Measurements from ENCODE around the gene DYRK4. TPM values are rescaled to one million over a fixed set of nuclear protein-coding genes. Genes with fewer than 3 reads are reported as not detected.
A peak's percentile ranks its signal among the peaks of the same experiment; 100 is the strongest.

The DYRK4 gene
- total RNA-seq, 3 donors from 2014 or later, result 18.6 to 38.0 (median 29.0) TPM

GRCh38 chr12:4643747-4644146 is 81.7 kb downstream of the DYRK4 start:
- intact Hi-C loops (cut with DNase I; ENCODE audit: low total_unique reads), result no loop called here
- DNase-seq (ENCODE audit: low spot score in 2 of 2), result no peak
- no peak for TF ChIP-seq POLR2AphosphoS5 (IDR thresholded peaks at IDR 0.05)
- TF ChIP-seq POLR2A (IDR thresholded peaks at IDR 0.05), result no peak
- no peak for TF ChIP-seq CTCF (IDR thresholded peaks at IDR 0.05)
- Histone ChIP-seq H3K4me1 (no peaks in the 10 kb centered on the region), H3K4me3 (no peak overlapping the region), H3K27me3 (no peaks in the 10 kb centered on the region), H3K36me3 (no peaks in the 10 kb centered on the region), H3K9me3 (no peaks in the 10 kb centered on the region), H3K27ac (no peak overlapping the region)

GRCh38 chr12:4645023-4645422 is 83.0 kb downstream of the DYRK4 start:
- TF ChIP-seq POLR2A (IDR thresholded peaks at IDR 0.05) (no peak), CTCF (IDR thresholded peaks at IDR 0.05) (no peak), POLR2AphosphoS5 (IDR thresholded peaks at IDR 0.05) (no peak)
- intact Hi-C loops (cut with DNase I; ENCODE audit: low total_unique reads), result loop anchor here (1.0 kb wide), 1 partner anchor 17 kb away; no protein-coding TSS in a partner anchor
- Histone ChIP-seq H3K9me3 (no peaks in the 10 kb centered on the region), H3K4me3 (no peak overlapping the region), H3K36me3 (no peaks in the 10 kb centered on the region), H3K27me3 (no peaks in the 10 kb centered on the region), H3K4me1 (peaks cover 0 to 5% of the 10 kb centered on the region in 2 donors), H3K27ac (no peak overlapping the region)
- DNase-seq (ENCODE audit: low spot score in 2 of 2), result no peak

GRCh38 chr12:4648104-4648500 is 86.1 kb downstream of the DYRK4 start:
- intact Hi-C loops (cut with DNase I; ENCODE audit: low total_unique reads), result no loop called here

GRCh38 chr12:4648501-4649357 is 86.7 kb downstream of the DYRK4 start, which contains the start of the genes AKAP3 and NDUFA9:
TSS of gene AKAP3 (minus strand) at chr12:4649051. CDS start at chr12:4638196, 10,855 bp downstream.
TSS of gene NDUFA9 (plus strand) at chr12:4649114. CDS start at chr12:4649127, 13 bp downstream.
- Histone ChIP-seq H3K27me3 (no peaks in the 10 kb centered on the region), H3K9me3 (no peaks in the 10 kb centered on the region), H3K4me1 (peaks cover 0 to 15% of the 10 kb centered on the region in 2 donors), H3K4me3 (peak within 1 kb of the TSS; percentile 72 to 93 (median 76)), H3K27ac (peak within 1 kb of the TSS; percentile 89 to 93), H3K36me3 (no peaks in the 10 kb centered on the region)
- TF ChIP-seq POLR2A (IDR thresholded peaks at IDR 0.05) (no peak), POLR2AphosphoS5 (IDR thresholded peaks at IDR 0.05) (peak; percentile 37 to 83 (median 54)), CTCF (IDR thresholded peaks at IDR 0.05) (no peak)
- peak; percentile 62 to 75 for DNase-seq (ENCODE audit: low spot score in 2 of 2)
- intact Hi-C loops (cut with DNase I; ENCODE audit: low total_unique reads), result no loop called here

More at GRCh38 chr12:4648104-4648500, 86.1 kb downstream of the DYRK4 start:
- DNase-seq (ENCODE audit: low spot score in 2 of 2), result no peak
- TF ChIP-seq CTCF (IDR thresholded peaks at IDR 0.05) (no peak), POLR2AphosphoS5 (IDR thresholded peaks at IDR 0.05) (no peak), POLR2A (IDR thresholded peaks at IDR 0.05) (no peak)
- Histone ChIP-seq H3K4me3 (peak overlapping the region; percentile 72 to 93 (median 76)), H3K27ac (peak overlapping the region; percentile 89 to 93), H3K4me1 (peaks cover 0 to 15% of the 10 kb centered on the region in 2 donors), H3K36me3 (no peaks in the 10 kb centered on the region), H3K27me3 (no peaks in the 10 kb centered on the region), H3K9me3 (no peaks in the 10 kb centered on the region)

GRCh38 chr12:4649358-4649661 is 87.3 kb downstream of the DYRK4 start:
- Histone ChIP-seq H3K36me3 (no peaks in the 10 kb centered on the region), H3K4me3 (peak overlapping the region; percentile 72 to 93 (median 76)), H3K4me1 (peaks cover 0 to 15% of the 10 kb centered on the region in 2 donors), H3K27me3 (no peaks in the 10 kb centered on the region), H3K27ac (peak overlapping the region; percentile 89 to 93), H3K9me3 (no peaks in the 10 kb centered on the region)
- intact Hi-C loops (cut with DNase I; ENCODE audit: low total_unique reads), result no loop called here
- DNase-seq (ENCODE audit: low spot score in 2 of 2), result no peak
- TF ChIP-seq POLR2AphosphoS5 (IDR thresholded peaks at IDR 0.05) (no peak), POLR2A (IDR thresholded peaks at IDR 0.05) (no peak), CTCF (IDR thresholded peaks at IDR 0.05) (no peak)

All from breast epithelium (tissue), 4 donors.